GM21619 (cell line): Measurements from ENCODE around the gene KCNK10.
"Not testable (repeated sequence)": the region's sequence is repeated elsewhere in the genome, so short reads cannot be mapped to it uniquely, and the experiment has no call there.

Experiments used
- ATAC-seq: cut with Tn5 transposase; IDR thresholded peaks from one replicate; pipeline ENCODE4 v1.9.1; 2021; ENCODE audit not compliant: unreplicated experiment

Gene KCNK10

DNA sequence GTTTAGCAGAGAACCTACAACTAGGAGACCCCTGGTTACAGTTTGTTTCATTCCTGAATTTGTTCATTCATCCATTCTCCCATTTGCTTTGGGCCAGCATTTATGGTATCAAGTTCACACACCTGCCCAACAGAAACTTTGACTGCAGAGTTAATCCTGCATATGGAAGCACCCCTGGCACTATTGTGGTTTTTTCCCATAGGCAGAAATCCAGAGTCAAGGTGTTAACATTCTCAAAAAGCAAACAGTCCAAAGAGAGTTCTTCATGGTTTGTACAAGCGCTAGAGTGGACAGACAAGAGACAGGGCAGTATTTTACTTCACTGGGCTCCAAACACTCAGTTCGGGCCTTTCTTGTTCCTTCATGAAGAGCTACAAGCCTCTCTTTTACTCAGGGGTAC is 51.9 kb downstream of the KCNK10 start:
- ATAC-seq, result no peak

DNA sequence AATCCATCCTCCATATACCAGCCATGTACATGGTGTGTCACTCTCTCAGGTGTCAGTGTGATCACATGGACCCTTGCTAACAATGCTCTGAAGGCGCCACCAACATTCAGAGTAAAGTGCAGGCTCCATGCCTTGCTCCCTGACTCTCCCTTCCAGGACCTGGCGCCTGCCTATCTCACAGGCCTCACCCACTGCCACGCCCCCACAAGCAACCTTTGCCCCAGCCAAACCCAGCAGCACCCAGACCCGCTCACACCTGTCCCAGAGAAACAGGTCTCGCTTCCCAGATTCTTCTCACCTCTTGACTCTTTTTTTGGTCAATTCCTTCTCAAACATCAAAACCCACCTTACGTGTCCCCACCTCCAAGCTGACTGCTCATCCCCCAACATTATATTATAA is 52.3 kb downstream of the KCNK10 start:
- ATAC-seq, result no peak

DNA sequence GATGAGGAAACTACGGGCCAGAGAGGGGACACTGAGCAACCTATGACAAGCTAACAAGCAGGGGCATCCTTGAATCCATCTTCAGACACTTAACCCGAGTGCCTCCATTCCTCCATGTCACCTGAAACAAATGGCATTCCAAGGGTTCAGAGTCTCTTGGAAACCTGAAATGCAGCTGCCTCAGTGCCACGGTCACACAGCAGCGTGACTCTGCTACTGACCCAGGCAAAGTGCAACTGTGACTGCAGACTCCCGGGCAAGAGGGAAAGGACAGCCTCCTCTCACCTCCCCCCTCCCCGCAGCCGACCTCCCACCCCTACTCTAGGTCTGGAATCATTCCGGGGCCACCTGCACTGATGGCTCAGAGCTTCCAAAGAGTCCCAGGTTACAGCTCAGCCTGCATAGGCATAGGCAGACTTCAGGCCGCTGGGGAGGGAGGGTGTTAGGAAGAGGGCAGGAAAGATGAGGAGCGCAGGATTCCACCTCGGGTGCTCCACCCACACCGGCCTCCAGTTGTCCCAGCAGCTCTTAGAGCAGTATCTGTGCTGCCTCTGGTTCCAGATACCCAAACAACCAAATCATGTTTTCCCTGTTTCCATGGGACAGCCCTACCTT is 53.2 kb downstream of the KCNK10 start:
- no peak for ATAC-seq

DNA sequence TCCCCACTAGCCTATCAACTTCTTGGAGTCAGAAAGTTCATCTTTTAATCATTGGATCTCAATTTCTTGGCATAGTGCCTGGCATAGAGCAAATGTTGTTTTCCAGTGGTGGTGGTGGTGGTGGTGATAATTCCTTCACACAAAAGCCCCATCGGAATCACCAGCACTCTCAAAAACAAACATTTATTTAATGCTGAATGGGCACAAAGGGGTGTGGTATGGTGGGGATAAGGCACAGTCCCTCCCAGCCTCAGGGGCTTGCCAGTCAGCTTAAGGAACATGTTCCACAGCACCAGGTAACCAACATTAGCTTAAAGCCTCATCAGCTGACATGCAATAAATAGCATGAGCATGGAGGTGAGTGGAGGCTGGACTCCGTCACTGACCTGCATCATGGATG is 56.6 kb downstream of the KCNK10 start:
- no peak for ATAC-seq

DNA sequence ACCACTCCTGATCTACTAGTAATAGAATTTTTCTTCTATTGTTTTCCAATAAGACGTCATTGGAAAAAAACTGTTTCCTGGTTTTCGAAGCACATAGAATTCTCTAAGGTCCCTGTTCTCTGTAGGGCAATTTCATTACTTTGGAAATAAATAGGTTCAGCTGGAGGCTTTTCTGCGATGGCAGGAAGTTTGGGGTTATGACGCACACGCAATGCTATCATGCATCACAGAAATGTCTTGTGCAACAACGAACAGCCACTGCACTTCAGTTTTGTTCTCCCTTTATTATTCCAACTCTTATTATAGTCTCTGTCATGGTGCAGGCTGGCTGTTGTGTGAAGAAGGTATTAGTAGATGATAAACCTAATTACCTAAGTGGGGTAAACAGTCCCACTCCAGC is 59.0 kb downstream of the KCNK10 start:
- no peak for ATAC-seq

DNA sequence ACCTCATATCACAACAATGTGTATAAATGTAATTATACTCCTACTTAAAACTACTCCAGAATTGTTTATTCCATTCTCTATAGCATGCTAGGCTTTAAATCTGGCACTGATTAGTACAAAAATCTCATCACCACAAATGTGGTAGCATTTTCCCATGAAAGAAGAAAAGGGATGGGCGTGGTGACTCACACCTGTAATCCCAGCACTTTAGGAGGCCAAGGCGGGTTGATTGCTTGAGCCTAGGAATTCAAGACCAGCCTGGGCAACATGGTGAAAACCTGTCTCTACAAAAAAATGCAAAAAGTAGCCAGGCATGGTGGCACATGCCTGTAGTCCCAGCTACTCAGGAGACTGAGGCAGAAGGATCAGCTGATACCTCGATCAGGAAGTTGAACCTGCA is 61.8 kb downstream of the KCNK10 start:
- ATAC-seq, result not testable (repeated sequence)

DNA sequence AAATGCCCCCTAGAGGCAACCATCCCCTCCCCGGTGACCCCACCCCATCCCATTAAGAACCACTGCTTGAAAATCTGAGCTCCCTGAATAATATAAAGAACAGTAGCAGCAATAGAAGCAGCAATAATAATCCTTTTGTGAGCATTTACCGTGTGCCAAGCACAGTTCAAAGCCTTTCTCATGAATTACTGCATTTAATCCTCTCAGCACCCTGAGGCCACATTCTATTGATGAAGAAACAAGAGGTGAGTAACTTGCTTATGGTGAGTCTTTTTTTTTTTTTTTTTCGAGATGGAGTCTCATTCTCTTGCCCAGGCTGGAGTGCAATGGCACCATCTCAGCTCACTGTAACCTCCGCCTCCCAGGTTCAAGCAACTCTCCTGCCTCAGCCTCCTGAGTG is 65.0 kb downstream of the KCNK10 start:
- ATAC-seq, result no peak

DNA sequence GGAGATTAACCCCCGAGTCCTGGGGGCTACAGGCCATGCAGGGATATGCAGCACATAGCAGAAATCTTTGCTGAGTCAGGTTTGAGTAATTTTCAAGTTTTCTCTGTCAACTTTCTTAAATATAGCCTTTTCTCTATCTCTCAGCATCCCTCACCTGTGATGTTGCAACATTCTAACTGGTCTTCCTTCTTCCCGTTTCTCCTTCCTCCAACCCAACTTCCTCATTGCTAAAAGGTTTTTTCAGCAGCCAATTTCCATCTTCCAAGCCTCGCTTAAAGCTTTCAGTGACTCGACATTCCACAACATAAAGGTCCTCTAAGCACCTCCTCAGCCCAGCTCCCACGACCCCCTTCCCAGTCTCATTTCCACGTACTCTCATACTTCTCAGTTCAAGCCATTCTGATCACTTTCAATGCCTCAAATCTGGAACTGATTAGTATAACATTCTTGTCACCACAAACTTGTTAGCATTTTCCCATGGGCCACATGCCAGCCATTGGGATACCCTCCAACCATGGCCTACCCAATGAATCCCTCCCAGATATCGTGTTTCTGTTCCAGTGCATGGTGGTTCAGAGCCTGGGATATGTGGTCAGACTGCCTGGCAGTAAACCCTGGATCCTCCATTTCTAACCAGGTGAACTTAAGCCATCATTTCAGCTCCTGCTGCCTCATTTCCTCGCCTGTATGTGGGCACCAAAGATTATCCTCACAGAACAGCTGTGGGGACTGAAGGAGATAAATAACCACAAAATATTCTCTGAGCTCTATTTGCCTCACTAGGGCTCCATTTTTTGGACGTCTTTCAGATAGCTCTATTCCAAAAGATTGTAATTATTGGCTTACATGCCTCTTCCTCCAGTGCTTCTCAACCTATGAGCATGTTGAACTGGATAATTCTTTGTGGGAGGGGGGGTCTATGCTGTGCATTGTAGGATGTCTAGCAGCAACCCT is 65.8 kb downstream of the KCNK10 start:
- ATAC-seq, result no peak

DNA sequence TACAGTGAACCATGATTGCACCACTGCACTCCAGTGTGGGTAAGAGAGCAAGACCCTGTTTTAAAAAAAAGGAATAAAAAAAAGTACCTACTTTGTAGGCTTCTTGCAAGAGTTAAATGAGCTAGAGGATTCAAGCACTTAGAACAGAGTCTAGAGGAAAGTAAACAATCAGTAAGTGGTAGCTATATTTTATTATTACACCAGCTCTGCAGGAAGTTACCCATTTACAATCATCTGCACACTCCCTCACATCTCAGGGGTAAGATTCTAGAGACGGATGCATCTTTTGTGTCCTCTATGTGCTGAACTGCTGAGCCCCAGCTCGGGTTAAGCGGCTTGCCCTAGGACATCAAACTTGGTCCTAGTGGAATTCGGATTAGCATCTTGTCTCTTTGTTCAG is 67.3 kb downstream of the KCNK10 start:
- ATAC-seq, result no peak

DNA sequence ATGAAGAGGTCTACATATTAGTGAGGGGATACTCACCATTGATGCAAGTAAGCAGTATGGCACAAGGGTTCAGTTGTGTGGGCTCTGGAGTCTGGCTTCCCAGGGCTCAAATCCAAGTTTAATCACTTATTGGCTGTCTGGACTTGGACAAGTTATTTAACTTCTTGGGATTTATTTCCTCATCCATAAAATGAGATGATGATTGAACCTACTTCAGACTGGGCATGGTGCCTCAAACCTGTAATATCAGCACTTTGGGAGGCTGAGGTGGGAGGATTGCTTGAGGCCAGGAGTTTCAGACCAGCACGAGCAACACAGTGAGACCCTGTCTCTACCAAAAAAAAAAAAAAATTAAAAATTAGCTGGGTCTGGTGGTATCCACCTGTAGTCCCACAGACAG is 67.9 kb downstream of the KCNK10 start:
- no peak for ATAC-seq

DNA sequence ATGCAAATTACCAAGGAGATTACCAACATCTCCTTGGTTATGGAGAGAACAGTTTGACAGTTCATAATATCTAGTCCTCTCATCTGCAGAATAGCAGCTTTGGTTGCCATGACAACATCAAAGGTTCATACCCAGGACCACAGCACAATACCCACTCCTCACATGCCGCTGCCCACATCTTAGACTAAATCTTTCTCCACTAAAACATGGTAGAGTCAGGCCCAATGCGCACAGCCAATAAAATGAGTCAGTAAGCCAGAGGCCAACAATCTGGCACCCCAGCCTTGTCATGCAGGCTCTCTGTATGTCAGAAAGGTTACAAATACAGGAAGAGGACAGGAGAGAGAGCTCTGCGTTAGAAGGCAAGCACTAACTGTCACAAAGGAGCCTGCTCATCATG is 70.6 kb downstream of the KCNK10 start:
- no peak for ATAC-seq

DNA sequence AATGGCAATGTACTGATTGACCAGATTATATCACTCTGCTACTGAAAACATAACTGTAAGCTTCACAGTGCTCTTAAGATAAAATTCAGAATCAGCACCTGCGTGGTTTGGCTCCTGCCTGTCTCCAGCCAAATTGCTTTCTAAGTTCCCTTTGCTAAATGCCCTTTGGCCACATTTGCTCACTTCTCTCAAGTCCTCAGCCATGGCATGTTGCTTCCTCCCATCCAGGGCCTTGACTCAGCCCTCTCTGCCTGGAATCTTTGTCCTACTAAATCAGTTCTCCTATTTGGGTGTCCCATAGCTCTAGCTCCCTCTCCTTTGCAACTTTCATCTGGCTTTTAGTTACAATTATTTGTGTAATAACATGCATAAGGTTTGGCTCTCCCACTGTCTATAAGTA is 71.4 kb downstream of the KCNK10 start:
- no peak for ATAC-seq

DNA sequence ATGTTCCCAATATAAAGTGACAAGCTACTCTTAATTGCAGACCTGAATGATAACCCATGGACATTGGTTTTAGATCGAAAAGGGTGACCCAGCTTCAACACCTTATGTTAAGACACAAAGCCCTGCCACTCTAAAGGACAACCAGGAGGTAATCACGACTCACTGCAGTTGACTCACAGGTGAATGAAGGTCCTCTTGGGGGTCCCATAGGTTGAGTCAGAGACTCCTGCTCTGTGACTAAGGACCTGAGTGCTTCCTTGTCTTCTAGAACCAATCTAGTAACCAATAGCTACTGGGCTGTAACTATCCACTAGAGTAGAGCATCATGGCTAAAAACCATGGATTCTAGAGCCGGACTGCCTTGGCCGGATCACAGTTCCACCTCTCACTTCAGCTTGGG is 73.8 kb downstream of the KCNK10 start:
- no peak for ATAC-seq

DNA sequence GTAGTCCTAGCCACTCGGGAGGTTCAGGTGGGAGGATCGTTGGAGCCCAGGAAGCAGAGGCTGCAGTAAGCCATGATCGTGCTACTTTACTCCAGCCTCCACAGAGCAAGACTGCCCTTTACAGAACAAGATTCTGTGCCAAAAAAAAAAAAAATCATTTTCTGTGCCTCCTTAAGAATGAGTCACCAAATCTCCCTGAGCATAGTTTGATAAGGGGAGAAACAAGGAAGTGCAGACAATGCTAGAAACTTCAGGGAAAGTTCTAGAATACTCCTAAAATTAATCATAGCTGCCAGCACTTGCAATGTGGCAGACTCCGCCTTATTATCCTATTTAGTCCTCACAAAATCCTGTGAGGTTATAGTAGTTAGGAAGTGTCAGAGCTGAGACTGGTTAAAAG is 74.5 kb downstream of the KCNK10 start:
- ATAC-seq, result no peak

DNA sequence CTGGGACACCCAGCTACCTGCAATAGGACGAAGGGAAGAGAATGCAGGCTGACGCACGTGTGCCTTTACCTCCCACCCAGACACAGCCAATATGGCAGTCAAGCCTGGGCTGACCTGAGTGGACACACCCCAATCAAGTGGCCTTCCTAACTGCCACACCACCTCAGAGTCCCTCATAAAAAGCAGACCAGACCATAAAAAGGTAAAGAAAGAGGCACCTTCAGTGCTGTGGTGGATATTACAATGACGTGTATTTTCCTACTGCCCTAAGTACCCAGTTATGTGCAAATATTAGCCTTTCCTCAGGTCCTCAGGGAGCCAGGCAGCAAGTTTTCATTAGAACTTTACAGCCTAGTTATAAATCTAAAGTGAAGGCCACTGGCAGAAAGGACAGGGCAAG is 75.8 kb downstream of the KCNK10 start:
- no peak for ATAC-seq

DNA sequence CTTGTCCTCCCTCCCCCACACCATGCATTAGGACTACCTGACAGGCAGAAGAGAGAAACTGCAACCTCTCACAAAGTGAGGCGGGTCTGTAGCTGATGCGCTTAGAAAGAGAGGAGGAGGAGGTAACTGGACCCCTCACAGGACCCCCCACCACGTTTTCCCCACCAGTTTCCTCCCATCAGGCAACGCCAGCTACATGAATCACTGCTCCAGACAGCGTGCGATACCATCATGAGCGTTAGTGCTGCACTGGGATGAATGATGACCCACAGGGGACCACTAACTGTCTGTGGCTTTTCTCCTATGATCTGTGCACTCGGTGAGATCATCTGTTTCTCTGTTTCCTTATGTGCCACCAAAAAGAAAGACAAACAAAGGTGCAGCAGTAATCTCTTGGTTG is 77.7 kb downstream of the KCNK10 start:
- ATAC-seq, result no peak

DNA sequence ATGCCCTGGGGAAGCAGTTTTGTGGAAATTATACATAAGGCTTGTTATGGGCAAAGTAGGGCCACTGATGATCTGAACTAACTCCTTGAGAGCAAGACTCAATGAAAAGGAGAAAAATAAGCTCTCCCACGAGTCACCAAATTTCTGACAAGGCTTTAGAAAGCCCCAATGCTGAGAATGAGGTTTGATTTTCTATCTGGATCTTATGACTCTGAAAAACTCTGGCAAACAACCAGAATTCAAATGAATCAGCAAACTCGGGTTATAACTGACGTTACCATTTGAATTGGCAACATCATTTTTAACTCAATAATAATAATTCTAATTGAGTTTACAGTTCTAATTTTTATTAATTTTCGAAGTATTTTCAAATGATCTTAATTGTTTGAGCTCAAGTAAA is 79.1 kb downstream of the KCNK10 start:
- ATAC-seq, result no peak

DNA sequence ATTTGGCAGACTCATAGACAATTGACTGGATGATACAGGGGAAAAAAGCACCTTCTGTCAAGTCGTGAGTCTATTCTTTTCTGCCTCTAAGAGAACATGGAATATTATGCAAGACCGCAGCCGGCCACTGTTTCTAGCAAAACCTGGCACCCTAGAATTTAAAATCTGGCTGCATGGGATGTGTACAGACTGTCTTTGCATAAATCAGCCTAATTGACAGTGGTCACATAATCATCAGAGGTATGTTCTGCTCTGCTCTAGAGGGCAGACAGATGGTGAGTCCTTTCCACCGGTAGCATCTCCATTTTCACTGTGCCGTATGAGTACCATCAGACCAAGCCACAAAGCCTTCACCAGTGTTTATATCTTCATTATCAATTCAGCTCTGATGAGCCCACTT is 80.6 kb downstream of the KCNK10 start:
- ATAC-seq, result no peak

DNA sequence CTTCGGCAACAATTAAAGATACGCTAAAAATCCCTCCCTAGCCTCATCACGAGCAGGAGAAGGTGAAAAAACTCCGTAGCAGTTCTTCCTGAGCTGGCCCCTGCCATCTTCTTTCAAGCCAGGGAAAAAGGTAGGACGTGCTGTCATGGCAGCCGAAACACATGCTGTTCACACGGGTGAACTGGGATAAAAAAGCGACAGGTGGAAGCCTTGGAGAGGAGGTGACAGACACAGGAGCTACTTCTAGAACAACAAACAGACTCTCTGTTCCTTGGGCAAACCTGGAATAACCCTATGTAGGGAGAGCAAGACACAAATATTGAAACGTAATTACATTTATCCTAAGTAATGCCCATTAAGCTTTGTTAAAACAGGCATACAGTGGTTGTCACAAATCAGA is 81.3 kb downstream of the KCNK10 start:
- ATAC-seq, result no peak

DNA sequence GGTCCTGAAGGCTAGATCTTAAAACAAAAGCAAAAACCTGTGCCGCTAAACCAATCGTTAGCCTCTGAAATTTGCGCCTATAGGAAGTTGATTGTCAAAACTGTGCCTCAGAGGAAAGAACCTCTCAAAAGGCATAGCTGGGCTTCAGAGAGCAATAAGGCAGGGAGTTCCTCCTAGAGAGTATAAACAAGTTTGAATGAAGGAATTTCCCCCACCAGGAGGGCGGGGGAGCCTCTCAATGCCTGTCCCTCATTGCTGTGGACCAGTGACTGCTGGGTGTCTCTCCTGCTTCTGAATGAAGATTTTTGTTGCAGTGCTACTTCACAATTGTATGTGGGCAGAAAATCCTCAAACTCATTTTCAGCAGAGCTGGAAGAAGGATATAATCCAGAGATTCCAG is 88.6 kb downstream of the KCNK10 start:
- no peak for ATAC-seq

DNA sequence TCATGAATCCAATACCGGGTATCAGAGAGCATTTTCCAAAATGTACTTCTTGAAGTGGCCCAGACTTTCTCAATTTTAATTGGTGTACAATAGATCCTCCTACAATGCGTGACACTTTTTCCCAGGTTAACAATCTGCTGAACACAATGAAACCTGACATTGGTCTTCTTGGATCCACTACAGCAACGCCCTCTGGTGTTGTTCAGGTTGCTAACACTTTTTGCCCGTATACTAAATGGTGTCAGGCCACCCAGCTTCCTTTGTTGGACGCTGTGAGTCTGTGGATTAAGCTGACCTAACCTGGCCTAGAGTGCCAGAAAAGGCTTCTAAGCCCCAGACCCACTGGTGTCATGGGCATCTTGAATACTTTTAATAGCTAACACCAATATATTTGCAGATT is 89.2 kb downstream of the KCNK10 start:
- ATAC-seq, result peak; percentile 71

DNA sequence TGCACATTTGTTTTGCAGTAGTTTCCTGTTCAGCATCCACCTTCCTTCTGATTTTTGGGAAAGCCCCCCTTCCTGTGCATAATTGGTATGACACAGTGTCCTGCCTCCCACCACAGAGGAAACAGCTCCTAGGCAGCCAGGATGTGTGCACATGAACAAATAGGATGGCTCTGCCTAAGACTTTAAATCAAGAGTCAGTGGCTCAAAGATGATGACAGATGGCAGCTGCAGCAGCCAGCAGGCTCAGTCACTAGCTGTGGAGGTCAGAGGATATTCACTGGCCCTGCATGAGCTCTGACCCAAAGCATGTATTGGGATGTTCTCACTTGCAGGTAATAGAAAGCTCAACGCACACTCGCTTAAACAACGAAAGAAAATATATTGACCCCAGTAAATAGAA is 90.3 kb downstream of the KCNK10 start:
- no peak for ATAC-seq

DNA sequence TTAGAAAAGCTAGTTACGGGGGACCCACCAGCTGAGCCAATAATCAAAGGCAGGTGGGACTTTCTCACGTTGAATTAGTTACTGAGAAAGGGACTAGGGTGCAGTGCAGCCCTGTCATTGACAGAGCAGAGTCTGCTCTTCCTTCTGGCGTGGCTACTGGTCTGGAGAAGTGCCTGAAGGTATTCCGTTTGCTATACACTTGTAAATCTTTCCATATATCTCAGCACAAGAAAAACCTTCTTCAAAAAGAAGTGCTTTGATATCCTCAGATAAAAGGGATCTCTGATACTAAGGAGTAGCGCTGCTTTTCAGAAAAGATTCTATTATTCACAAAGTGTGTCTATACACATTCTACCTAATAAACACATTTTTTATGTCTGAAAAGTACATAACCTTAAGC is 91.5 kb downstream of the KCNK10 start:
- ATAC-seq, result no peak
